Measurements from ENCODE around the gene LTBR.

Gene LTBR

DNA sequence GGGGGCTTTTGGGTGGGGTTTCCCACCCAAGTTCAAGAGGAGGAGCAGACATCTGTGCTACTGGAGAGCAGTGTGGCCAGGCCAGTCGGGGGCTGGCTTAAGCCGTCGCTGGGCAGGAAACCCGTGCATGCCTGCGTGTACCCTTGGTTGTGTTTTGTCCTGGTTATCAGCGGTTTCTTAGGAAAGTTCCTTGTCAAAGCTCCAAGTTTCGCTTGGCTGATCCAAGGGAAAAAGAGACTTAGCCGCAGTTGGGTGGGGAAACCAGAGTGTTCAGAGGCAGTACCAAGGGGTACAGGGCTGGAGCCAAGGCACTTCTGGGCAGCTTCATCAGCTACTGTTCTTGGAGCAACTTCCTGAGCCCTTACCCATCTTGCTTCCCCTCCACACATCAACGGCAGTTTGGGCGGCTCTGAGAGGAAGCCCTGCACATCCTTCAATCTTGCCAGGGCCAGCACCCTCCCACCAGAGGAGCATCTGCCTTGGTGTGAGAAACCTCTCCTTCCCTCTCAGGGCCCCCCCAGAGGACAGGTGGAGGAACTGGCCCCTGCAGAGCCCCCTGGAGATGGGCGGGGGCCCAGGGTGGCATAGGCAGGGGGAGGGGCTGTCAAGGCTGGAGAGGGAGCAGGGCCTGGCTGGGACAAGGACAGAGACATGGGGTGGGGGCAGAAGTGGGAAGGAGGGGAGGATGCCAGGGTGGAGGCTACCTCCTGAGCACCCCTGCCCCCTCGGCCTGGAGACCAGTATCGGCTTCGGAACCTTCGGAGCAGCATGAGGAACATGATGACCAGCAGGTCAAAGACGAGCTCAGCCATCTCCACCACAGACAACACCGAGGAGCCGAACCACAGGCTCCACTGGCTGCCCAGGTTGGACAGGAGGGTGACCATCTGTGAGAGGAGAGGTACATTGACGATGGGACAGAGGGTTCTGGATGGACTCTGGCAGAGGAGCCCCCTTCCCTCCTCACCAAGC lies 36.3 kb upstream of the LTBR start:
- DNase-seq: no peak

DNA sequence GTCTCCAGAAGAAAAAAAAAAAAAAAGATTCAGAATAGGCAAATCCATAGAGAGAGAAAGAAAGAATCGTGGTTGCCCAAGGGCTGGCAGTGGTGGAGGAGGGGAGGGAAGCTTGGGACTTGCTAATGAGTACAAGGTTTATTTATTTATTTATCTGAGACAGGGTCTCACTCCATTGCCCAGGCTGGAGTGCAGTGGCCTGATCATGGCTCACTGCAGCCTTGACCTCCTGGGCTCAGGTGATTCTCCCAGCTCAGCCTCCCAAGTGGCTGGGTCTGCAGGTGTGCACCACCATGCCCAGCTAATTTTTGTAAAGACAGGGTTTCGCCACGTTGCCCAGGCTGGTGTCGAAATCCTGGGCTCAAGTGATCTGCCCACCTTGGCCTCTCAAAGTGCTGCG lies 32.3 kb upstream of the LTBR start:
- DNase-seq: no peak

DNA sequence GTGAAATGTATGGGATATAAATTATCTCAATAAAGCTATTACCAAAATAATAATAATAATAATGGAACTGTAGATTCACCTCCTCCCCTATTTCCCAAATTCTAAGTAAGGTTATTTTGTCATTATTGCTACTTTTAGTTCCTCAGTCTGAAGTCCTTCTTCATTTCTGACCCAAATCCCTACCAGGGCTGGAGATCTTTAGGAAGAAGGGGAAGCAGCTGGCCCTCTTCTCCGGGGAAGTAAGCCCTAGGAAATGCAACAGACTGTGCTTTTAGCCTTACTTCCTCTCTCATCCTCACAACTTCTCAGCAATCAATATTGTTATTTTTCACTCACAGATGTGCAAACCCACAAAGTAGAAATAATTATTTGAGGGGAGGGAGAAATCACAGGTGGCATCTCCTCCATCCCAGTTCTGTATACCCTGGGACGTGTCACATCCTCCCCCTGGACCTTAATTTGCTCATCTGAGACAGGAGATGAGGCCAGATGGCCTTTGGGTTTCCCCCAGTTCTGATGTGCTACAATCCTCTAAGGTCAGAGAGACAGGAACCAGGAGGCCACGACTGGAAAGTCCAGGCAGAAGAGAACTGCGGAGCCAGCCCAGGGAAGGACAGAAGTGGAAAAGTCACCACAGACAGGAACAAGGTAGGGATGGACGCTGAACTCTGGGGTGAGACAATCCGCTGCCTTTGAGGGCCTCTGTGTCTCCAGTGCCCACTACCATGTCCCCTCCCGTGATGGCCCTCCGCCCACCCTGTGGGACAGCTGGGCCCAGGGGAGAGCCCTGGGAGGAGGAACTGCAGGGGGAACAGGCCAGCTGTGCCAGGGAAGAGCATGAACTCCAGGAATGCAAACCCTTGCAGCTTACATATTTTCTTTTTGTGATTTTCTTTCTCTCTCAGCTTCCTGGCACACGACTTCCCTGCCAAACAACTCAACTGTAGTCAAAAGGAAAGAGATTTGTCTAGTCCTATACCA lies 31.5 kb upstream of the LTBR start:
- DNase-seq: no peak

DNA sequence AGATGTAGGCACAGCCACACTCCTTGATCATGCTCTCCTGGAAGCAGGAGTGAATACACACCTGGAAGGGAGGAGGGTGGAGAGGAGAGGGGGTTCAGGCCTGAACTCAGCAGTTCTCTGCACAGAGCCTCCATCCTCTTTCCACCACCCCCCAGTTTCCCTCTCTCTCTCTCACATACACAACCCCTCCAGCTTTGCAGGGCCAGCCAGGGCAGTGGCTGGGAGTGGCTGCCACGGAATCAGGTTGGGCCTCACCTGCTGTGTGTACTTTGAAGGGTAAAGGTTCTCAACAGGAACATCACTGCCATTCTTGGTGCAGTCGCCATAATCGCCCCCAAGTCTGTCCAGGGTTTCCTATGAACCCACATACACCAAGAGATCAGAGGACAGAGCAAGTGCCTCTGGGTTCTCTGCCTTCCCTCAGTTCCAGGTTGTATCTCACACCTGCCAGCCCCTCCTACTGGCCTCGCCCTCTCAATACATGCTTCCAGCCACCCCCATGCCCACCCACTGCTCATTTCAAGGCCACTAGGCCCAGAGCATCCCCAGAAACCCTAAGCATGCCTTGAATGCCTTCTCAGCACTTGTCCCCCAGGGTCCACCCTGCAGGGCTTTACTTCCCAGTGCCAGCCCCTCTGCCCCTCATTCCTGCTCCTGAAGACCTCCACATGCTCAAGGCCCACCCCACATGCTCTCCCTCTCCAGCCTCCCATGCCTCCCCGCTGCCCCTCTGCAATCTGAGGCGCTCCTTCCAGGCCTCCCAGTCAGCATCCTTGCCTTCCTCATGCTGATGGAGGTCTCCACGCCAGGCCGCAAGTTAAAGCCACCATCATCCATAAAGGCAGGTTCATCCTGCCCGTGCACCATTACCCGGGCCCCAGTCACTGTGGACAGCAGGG lies 29.2 kb upstream of the LTBR start:
- no peak for DNase-seq

DNA sequence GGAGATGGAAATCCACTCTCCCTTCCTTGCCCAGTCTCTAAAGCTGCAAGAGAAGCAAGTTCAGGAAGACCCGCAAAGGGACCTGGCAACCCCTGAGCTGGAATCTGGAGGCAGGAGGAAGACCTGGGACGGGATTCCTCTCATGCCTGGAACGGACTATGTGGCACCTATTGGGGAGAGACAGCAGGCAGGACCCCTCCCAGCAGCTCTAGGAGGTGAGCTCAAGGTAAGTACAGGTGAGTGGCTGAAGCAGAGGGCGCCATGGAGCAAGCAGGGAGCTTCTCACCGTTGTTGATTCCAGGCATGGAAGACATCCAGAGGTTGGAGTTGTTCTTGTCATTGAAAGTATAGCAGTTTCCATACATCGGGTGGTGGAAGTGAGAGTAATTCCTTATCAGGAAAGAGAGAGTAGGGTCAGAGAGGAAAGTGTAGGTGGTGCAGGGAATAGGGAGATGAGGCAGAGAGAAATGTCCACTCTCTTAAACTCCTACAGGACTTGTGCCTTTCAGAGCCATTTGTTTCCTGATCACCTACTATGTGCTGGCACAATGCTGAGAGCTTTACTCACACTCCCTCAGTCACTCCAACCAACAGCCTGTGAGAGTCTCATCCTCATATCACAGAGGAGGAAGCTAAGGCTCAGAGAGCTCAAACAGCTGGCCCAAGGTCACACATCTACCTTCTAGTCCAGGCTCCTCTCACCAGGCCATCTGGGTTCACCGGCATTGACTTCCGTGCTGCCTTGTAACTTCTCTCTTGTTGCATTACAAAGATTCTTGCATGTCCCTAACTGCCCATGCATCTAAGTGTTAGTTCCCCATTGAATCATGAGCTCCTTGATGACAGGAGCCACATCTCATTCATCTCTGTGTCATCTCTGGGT lies 28.2 kb upstream of the LTBR start:
- no peak for DNase-seq

DNA sequence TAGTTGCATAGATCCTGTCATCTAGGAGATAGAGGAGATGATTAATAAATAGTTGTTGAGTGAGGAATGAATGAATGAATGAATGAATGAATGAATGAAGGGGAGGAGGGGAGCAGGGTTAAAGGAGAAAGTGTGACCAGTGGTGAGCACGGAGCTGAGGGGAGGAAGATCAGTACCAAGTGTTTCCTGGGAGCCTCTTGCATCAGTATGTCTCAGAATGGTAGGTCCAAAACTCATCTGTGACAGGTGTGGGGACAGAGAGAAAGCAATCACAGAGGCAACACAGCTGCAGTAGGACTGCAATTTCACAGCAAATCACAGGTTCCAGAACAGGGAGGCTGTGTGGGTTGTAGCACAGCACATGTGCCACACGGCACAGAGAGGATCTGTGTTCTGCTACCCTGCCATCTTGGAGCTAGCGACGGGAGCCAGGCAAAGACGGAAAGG lies 27.6 kb upstream of the LTBR start:
- no peak for DNase-seq

DNA sequence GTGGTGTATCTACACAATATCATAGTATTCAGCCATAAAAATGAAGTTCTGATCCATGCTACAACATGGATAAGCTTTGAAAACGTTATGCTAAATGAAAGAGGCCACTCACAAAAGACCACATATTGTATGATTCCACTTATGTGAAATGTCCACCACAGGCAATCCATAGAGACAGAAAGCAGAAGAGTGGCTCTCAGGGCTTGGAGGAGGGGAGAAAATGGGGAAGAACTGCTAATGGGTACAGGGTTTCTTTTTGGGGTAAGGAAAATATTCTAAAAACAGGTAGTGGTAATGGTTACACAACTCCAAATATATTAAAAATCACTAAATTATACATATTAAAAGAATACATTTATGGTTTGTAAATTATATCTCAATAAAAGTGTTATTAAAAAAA lies 25.1 kb upstream of the LTBR start:
- no peak for DNase-seq

DNA sequence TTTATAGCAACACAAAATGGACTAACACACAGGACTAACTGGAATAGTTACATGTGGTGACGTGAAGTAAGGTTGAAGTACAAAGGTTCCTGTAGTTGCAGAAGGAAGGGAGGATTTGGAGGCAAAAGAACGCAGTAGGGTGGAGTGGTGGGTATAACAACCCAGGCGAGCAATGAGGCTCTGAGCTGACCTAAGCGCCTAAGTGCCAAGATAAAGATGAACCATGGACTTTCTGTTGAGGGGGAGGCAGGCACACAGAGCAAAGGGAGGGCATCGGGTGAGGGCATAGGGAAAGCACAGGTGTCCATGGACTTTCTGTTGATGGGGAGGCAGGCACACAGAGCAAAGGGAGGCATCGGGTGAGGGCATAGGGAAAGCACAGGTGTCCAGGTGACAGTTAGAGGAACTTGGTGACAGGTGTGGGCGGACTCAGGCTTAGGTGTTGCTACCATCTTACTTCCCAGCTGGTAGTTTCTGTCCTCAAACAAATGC lies 23.8 kb upstream of the LTBR start:
- no peak for DNase-seq

DNA sequence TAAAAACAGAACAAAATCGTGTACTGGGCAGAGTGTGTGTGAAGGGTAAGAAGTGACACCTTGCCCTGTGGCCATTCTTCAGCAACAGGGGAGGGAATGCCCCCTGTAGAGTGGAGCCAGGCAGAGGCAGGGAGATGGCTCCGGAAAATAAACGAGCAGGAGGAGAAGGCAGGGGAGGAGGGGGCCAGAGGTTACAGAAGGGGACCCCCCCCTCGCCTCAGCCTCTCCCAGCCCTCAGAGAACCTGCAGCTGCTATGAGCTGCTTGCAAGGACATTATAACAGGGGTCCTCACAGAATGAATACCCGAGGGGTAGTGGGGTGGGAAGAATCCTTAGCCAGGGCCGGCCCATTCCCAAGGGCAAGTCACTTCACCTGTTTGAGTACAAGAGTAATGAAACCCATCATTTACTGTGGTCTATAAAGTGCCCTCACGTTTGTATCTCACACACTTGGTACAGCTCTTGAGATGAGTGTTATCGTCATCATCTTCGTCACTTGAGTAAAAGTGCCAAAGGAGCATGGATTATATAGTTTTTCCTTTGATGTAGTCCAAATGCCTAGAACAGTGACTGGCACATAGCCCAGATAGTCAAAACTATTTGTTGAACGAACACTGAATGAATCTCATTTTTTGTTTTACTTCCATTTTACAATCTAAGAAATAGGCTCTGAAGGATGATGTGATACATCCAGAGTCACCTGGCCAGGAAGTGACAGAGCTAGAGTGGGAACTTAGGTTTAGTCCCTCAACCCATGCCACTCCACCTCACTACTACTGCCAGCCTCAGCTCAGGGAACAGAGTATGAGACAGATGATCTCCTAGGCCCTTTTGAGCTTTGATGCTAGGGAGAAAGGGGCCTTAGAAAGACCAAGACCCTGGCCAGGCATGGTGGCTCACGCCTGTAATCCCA lies 23.1 kb upstream of the LTBR start:
- DNase-seq: no peak

DNA sequence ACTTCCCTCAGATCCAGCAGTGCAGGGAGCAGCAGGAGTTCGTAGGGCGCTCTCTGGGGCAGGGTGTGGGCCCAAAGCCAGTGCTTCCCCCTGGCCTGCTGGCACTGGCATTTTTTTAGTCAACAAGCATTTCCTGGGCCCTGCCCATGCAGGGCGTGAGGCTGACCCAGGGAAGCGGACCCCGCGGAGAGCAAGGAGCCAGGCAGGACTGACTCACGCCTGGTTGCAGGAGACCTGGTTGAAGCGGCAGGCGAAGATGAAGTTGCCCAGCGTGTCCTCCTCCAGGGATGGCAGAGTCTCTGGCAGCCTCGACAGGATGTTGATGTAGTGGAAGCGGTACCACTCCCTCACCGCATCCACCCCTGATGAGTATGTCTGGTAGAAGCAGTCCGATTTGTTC lies 22.1 kb upstream of the LTBR start:
- DNase-seq: no peak

DNA sequence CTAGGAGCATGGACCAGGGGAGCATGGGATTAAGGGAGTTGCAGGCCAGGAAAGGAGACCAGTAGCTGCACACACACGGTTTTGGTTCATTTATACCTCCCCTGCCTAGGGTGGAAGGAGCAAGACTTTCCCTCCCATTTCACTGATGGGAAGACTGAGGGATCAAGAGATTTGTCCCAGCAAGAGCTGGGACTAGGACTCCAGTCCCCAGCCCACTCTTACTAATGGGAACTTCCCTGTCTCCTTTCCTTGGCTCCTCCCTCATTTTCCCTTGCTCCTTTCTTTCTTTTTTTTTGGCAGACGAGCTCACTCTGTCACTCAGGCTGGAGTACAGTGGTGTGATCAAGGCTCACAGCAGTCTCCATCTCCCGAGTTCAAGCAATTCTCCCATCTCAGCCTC lies 21.6 kb upstream of the LTBR start:
- no peak for DNase-seq

DNA sequence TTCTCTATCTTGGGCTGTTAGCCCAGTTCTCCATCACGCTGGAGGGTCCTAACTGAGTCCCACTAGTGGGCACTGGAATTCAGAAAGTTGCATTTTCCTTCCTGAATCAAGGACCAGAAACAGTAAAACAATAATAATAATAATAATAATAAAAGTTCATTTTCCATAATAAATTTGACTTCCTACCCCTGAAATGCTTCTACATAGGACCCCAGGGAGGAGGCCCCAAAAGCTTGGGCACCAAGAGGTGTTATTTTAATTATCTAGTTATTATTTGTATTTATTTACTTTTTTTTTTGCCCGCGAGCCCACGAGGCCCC lies 21.0 kb upstream of the LTBR start:
- DNase-seq: no peak

DNA sequence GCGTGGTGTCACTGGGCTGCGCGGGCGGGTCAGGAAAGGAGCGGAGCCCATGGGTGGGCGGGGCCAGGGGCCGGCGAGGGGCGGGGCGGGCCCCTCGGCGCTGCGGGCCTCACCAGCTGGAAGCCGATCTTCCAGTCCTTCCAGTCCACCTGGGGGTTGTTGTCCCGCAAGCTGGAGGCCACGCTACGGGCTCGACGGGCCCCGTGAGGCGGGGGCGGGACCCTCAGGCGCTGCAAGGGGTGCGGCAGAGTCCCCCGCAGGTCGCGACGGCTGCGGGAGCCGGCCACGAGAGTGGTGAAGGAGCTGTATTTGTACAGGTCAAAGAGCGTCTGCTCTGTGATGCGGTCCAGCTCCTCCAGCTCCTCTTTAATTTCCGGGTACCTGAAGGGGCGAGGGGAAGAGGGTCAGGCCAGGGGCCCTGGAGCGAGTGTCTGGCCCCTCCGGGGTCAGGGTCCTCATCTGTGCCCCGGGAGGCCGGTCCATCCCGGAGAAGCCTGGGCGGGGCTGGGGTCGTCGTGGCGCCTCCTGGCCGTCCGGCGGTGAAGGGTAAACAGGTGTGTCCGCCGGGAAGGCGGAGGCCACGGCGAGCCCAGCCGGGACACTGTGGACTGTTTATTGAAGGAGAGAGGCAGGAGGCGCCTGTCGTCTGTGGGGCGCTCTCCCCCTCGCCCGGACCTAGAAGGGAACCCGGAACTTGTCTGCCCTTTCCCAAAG lies 20.5 kb upstream of the LTBR start:
- no peak for DNase-seq

DNA sequence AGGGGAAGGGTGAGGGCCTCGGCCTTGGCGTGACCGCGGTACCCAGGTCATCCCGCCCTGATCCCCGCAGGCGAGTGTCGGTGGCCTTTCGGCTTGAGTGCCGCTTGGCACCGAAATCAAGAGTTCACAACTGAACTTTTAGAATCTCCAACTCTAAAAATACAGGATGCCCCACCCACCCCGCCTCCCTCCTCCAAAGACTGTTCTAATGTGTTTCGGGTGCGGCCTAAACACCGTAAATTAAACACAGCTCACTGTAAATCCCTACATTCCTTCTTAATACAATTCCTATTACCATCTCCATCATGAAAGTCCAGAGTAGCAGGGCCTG lies 20.0 kb upstream of the LTBR start:
- DNase-seq: no peak

DNA sequence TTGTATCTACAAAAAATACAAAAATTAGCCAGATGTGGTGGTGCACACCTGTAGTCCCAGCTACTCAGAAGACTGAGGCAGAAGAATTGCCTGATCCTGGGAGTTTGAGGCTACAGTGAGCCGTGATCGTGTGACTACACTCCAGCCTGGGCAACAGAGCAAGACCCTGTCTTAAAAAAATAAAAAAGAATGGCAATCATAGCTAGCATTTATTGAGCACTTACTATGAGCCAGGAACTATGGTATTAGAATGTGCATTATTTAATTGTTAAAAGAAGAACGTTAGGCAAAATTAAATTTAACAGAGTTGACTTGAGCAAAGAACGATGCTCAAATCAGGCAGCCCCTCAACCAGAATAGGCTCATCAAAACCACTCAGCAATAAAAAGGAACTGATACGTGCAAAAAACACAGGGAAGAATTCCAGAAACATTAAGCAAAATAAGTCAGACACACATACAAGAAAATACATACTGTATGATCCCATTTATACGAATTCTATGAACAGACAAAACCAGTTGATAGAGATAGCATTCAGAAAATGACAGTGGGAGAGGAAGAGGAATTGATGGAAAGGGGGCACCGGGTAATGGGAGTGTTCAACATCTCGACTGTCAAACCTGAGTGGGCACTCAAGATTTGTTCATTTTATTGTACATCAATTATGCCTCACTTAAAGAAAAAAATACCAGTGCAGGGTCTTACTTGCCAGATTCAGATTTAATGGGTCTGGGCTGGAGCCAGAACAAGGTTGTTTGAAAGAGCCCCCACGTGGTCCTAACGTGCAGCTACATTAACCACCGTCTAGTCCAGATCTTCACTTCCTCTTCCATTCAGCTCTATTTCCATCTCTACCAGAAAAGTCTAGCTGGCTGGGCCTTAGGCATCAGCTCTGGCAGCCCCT lies 16.6 kb upstream of the LTBR start:
- no peak for DNase-seq

DNA sequence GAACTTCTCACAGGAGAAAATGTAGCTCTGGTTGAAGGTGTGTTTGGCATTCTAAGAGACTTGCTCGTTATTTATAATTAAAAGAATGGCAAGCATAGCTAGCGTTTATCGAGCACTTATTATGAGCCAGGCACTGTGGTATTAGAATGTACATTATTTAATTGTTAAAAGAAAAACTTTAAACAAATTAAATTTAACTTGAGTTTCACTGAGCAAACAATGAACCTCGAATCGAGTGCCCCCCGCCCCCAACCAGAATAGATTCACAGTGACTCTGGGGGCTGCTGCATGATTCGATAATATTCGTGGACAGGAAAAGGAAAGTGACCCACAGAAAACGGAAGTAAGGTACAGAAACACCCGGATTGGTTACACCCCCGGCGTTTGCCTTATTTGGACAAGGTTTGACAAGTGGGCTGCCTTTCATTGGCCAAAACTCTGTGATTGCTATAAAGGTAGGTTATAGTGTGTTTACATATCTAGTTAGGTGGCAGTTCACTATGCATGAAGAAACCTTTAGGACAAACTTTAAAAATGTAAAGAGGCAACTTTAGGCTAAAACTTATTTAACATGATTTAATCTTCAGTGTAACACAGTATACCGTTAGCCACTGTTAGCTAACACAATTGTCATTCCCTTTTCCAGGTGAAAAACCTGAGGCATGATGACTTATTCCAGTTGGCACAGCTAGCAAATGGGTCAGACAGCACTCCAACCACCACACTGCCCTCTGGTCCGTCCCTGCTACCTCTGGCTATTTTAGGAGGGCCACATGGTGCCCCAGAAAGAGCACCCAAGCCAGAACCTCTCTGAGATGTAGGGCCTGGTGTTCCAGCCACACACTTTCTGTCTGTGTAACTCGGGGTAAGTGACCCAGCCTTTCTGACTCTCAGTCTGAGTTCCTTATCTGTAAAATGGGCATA lies 15.7 kb upstream of the LTBR start:
- no peak for DNase-seq

DNA sequence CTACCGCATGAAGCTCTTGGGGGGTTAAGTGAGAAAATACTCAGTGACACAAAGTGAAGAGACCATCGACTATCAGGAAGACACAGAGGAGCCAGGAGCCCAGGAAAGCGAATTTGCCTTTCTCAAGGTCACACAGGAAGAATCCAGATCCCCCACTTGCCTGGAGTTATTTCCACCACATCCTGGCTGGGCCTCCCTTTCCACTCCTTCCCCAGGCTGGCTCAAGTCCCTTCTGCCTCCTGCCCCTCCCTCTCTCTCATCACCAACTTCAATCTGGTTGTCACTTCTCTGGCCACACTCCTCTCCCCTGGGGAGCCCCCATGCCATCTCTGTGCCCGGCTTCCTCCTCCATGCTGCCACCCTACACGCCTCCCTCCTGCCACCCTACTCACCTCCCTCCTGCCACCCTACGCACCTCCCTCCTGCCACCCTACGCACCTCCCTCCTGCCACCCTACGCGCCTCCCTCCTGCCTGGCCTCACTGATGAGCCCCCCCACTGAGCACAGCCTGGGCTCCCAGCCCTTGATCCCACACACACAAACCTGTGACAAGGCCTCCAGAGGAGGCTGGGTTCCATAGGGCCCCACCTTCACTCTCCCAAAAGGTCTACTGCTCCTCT lies 14.9 kb upstream of the LTBR start:
- DNase-seq: no peak
